ENCODE results near the gene ATAD3A. TPM values are rescaled to one million over a fixed set of nuclear protein-coding genes. Genes with fewer than 3 reads are reported as not detected.

ATAD3A gene
- total and polyA plus RNA-seq, 9 of the 15 experiments (the other 6 are each of a cell fraction or from before 2014, with no cell fraction given) = 0.10 to 173 (median 36.7) TPM

GRCh38 chr1:1554926-1555915, 43.3 kb downstream of the ATAD3A start (continued):
- TF ChIP-seq SMAD4 (CRISPR knock-in tag; conservative IDR thresholded peaks at IDR 0.05) = no peak
- no peak for TF ChIP-seq ATF4 (CRISPR knock-in tag; IDR thresholded peaks at IDR 0.05)
- no peak for TF ChIP-seq U2AF1 (optimal IDR thresholded peaks at IDR 0.05; ENCODE audit: low read depth, low read length)
- TF ChIP-seq TRIM28 (IDR thresholded peaks at IDR 0.05) = no peak
- no peak for TF ChIP-seq SETDB1 (IDR thresholded peaks at IDR 0.05; ENCODE audit: low read length)
- TF ChIP-seq MEF2D (tag; conservative IDR thresholded peaks at IDR 0.05; ENCODE audit: low read depth) = no peak
- no peak for TF ChIP-seq ZMIZ1 (IDR thresholded peaks at IDR 0.05; ENCODE audit: low read depth in 2 of 2, low read length in 2 of 2)
- TF ChIP-seq PBX2 (CRISPR knock-in tag; IDR thresholded peaks at IDR 0.05; ENCODE audit: low read depth) = no peak
- TF ChIP-seq PBX2 (tag; conservative IDR thresholded peaks at IDR 0.05; ENCODE audit: low read depth) = no peak
- no peak for TF ChIP-seq HMGXB4 (CRISPR knock-in tag; IDR thresholded peaks at IDR 0.05)
- peak; percentile 16 for TF ChIP-seq MEIS2 (IDR thresholded peaks at IDR 0.05; ENCODE audit: partially characterized antibody)
- TF ChIP-seq THAP12 (CRISPR knock-in tag; IDR thresholded peaks at IDR 0.05) = no peak
- TF ChIP-seq ELF4 (CRISPR knock-in tag; IDR thresholded peaks at IDR 0.05) = no peak

All from K562 (cell line).